ENCODE measurements around the gene MINDY4. TPM values are rescaled to one million over a fixed set of nuclear protein-coding genes. Genes with fewer than 3 reads are reported as not detected.
A peak's percentile ranks its signal among the peaks of the same experiment; 100 is the strongest.

MINDY4 gene
- total RNA-seq, 6 donors from 2014 or later = 7.7 to 43.0 (median 19.4) TPM

- 63 to 68% methylated on average over 8 of the region's 8 CpGs for WGBS, 2 donors
- TF ChIP-seq POLR2A (IDR thresholded peaks at IDR 0.05) (no peak), EP300 (IDR thresholded peaks at IDR 0.05) (no peak), POLR2AphosphoS5 (IDR thresholded peaks at IDR 0.05) (no peak)
- TF ChIP-seq, protein P1, sequence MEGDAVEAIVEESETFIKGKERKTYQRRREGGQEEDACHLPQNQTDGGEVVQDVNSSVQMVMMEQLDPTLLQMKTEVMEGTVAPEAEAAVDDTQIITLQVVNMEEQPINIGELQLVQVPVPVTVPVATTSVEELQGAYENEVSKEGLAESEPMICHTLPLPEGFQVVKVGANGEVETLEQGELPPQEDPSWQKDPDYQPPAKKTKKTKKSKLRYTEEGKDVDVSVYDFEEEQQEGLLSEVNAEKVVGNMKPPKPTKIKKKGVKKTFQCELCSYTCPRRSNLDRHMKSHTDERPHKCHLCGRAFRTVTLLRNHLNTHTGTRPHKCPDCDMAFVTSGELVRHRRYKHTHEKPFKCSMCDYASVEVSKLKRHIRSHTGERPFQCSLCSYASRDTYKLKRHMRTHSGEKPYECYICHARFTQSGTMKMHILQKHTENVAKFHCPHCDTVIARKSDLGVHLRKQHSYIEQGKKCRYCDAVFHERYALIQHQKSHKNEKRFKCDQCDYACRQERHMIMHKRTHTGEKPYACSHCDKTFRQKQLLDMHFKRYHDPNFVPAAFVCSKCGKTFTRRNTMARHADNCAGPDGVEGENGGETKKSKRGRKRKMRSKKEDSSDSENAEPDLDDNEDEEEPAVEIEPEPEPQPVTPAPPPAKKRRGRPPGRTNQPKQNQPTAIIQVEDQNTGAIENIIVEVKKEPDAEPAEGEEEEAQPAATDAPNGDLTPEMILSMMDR (IDR thresholded peaks at IDR 0.05) = no peak
- H3K27me3 ChIP-seq = no peaks in the 10 kb centered on the region
- H3K36me3 ChIP-seq = peaks cover 0 to 28% (median 13%) of the 10 kb centered on the region in 4 donors
- DNase-seq = no peak
- peak overlapping the region in 2 of 4 donors; percentile 24 to 54 for H3K27ac ChIP-seq
- no peak overlapping the region for H3K4me3 ChIP-seq
- no peaks in the 10 kb centered on the region for H3K9me3 ChIP-seq
- no peak for ATAC-seq (ENCODE audit: low FRiP score in 2 of 2)
- H3K4me1 ChIP-seq = peaks cover 6 to 34% (median 19%) of the 10 kb centered on the region in 4 donors
Measured at GRCh38 chr7:30930621-30931020, 159.4 kb downstream of the MINDY4 start.

DNA sequence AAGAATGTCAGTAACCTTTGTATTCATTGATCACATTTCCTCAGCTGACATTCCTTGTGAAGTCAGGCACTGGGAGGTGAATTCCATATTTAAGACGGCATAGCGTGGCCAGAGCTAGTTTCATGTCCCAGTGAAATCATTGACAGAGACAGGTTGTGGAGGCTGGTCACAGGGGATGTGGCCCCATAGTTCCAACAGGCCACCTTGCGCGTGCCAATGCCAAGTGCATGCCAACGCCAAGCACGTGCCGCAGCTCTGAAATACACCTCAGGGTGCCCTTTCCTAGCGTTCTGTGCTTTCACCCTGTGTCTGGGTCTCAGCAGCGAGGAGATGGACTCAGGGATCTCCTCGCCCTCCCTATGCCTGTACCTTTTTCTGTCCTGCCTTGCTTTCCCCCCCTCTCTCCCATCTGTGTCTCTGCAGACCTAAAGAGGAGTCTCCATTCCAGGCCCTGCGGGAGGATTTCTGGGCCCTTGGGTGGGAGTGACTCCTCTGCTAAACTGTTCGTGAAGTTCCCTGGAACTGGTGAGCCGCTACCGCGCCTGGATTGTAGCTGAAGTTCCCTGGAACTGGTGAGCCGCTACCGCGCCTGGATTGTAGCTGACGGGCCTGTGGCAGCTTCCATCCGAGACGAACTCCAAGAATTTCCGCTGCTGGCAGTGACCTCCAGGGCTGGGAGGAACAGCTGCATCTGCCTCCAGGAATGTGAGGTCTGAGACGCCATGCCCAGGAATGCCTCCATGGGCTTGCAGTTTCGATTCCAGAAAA is 160.1 kb downstream of the MINDY4 start:
- DNase-seq (peak in 1 of 2 donors; percentile 34), ATAC-seq (ENCODE audit: low FRiP score in 2 of 2) (peak in 1 of 2 donors; percentile 42)
- 79 to 80% methylated on average over 21 to 24 of the region's 24 CpGs for WGBS, 2 donors
- TF ChIP-seq POLR2A (IDR thresholded peaks at IDR 0.05) (no peak), POLR2AphosphoS5 (IDR thresholded peaks at IDR 0.05) (no peak), EP300 (IDR thresholded peaks at IDR 0.05) (no peak)
- TF ChIP-seq, protein P1 (IDR thresholded peaks at IDR 0.05) = no peak
- H3K9me3 ChIP-seq = no peaks in the 10 kb centered on the region
- H3K4me3 ChIP-seq = no peak overlapping the region
- peak overlapping the region in 3 of 4 donors; percentile 30 to 65 (median 54) for H3K27ac ChIP-seq
- H3K36me3 ChIP-seq = peaks cover 0 to 20% (median 10%) of the 10 kb centered on the region in 4 donors
- H3K27me3 ChIP-seq = no peaks in the 10 kb centered on the region
- H3K4me1 ChIP-seq = peaks cover 6 to 30% (median 18%) of the 10 kb centered on the region in 4 donors

DNA sequence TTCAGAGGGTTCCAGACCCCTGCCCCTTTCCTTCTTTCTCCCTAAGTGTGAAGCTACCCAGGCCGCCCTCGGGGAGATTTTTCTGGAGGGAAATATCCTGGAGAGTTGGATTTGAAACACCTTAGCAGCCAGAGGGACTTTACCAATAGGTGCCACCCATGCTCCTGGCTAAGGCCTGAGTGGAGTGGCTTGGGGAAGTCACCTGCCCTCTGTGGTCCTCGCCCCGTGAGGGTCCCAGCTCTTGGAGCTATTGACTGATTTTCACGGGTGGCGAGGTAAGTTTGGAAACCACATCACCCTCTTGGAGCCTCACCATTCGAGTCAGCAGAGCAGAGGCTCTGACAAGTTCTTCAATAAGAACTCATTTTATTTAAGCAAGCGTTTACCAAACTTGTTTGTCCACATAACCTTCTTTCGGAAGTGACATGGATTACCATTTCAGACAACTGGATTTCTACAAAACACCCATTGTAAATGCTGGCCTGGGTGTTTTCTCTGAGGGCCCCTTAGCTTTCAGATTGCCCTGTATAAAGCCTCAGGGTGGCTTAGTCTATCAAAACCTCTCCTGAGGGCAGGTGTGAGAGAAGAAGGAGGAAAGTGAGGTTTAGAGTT is 160.8 kb downstream of the MINDY4 start:
- no peak for DNase-seq
- Histone ChIP-seq H3K4me1 (peaks cover 6 to 30% (median 18%) of the 10 kb centered on the region in 4 donors), H3K27me3 (no peaks in the 10 kb centered on the region), H3K36me3 (peaks cover 0 to 15% (median 7%) of the 10 kb centered on the region in 4 donors), H3K27ac (peak overlapping the region; percentile 7 to 65 (median 42)), H3K4me3 (no peak overlapping the region), H3K9me3 (no peaks in the 10 kb centered on the region)
- no peak for ATAC-seq (ENCODE audit: low FRiP score in 2 of 2)
- WGBS, 2 donors = 81 to 86% methylated on average over 9 of the region's 9 CpGs
- TF ChIP-seq, protein P1 (IDR thresholded peaks at IDR 0.05) = no peak

GRCh38 chr7:30932562-30932961 is 161.3 kb downstream of the MINDY4 start:
- DNase-seq (no peak), ATAC-seq (ENCODE audit: low FRiP score in 2 of 2) (no peak)
- Histone ChIP-seq H3K4me1 (peaks cover 10 to 30% (median 18%) of the 10 kb centered on the region in 4 donors), H3K27me3 (no peaks in the 10 kb centered on the region), H3K9me3 (no peaks in the 10 kb centered on the region), H3K27ac (peak overlapping the region in 2 of 4 donors; percentile 7 to 65), H3K4me3 (no peak overlapping the region), H3K36me3 (peaks cover 0 to 9% (median 3%) of the 10 kb centered on the region in 4 donors)
- WGBS, 2 donors = 89 to 92% methylated on average over 6 of the region's 6 CpGs
- TF ChIP-seq EP300 (IDR thresholded peaks at IDR 0.05) (no peak), POLR2A (IDR thresholded peaks at IDR 0.05) (no peak), POLR2AphosphoS5 (IDR thresholded peaks at IDR 0.05) (no peak)
- TF ChIP-seq, protein P1 (IDR thresholded peaks at IDR 0.05) = no peak
